Mesendoderm (in vitro differentiated cells): ENCODE measurements around the gene ISG20L2.

ENCODE experiments used
- DNase-seq: peaks from one replicate; pipeline ENCODE4 v3.0.0; 2013
- H2AK5ac ChIP-seq: 2 replicates; pipeline ENCODE4 v1.6.1; 2013; ENCODE audit warnings: low read length, inconsistent platforms
- H2BK120ac ChIP-seq: 2 replicates; pipeline ENCODE4 v1.6.1; 2013; ENCODE audit warnings: low read depth, mild to moderate bottlenecking, low read length, moderate library complexity, mixed read lengths
- H2BK15ac ChIP-seq: replicated peaks from 2 replicates; pipeline ENCODE4 v1.6.1; 2013; ENCODE audit warnings: low read depth, mild to moderate bottlenecking, moderate library complexity
- H2BK5ac ChIP-seq: 2 replicates; pipeline ENCODE4 v1.6.1; 2013; ENCODE audit warnings: low read length, inconsistent platforms
- H3K18ac ChIP-seq: 2 replicates; pipeline ENCODE4 v1.6.1; 2013; ENCODE audit warnings: mild to moderate bottlenecking, low read length, mixed read lengths
- H3K23ac ChIP-seq: one replicate; pipeline ENCODE4 v1.6.1; 2013; ENCODE audit warnings: low read length
- H3K27ac ChIP-seq: 2 replicates; pipeline ENCODE4 v1.5.1; 2013; ENCODE audit warnings: low read depth, mild to moderate bottlenecking, inconsistent platforms, low read length, moderate library complexity
- H3K27me3 ChIP-seq: 2 replicates; pipeline ENCODE4 v1.6.1; 2013; ENCODE audit warnings: low read length, control low read depth, mild to moderate bottlenecking, inconsistent platforms; ENCODE audit not compliant: insufficient read depth, poor library complexity
- H3K36me3 ChIP-seq: 2 replicates; pipeline ENCODE4 v1.6.1; 2013; ENCODE audit warnings: low read length, inconsistent platforms; ENCODE audit not compliant: control insufficient read depth, insufficient read depth
- H3K4ac ChIP-seq: one replicate; pipeline ENCODE4 v1.6.1; 2013; ENCODE audit warnings: low read depth, mild to moderate bottlenecking, low read length, moderate library complexity
- H3K4me1 ChIP-seq: 2 replicates; pipeline ENCODE4 v1.6.1; 2013; ENCODE audit warnings: low read depth, low read length, inconsistent platforms; ENCODE audit not compliant: control insufficient read depth
- H3K4me2 ChIP-seq: 2 replicates; pipeline ENCODE4 v1.6.1; 2013; ENCODE audit warnings: low read length
- H3K4me3 ChIP-seq: 2 replicates; pipeline ENCODE4 v1.5.1; 2013; ENCODE audit warnings: mild to moderate bottlenecking, low read length
- H3K56ac ChIP-seq: one replicate; pipeline ENCODE4 v1.6.1; 2013; ENCODE audit warnings: low read length
- H3K79me1 ChIP-seq: 2 replicates; pipeline ENCODE4 v1.6.1; 2013; ENCODE audit warnings: low read length, inconsistent platforms
- H3K79me2 ChIP-seq: 2 replicates; pipeline ENCODE4 v1.6.1; 2013; ENCODE audit warnings: mild to moderate bottlenecking, low read length; ENCODE audit not compliant: control insufficient read depth, insufficient read depth
- H3K9ac ChIP-seq: 2 replicates; pipeline ENCODE4 v1.6.1; 2013; ENCODE audit warnings: low read length, inconsistent platforms
- H4K5ac ChIP-seq: one replicate; pipeline ENCODE4 v1.6.1; 2013; ENCODE audit warnings: low read length
- H4K8ac ChIP-seq: one replicate; pipeline ENCODE4 v1.6.1; 2013; ENCODE audit warnings: low read depth, mild to moderate bottlenecking, control low read depth, low read length, moderate library complexity
- WGBS: extraction: QIAGEN DNeasy Blood & Tissue Kit; methylation state at CpG from one replicate; pipeline ENCODE4 v1.1.7; 2013; ENCODE audit warnings: low lambda C conversion rate, missing lambda C conversion rate; ENCODE audit not compliant: insufficient coverage; ENCODE audit errors: extremely low coverage; 5-methylcytosine and 5-hydroxymethylcytosine counted together

ISG20L2 gene

DNA sequence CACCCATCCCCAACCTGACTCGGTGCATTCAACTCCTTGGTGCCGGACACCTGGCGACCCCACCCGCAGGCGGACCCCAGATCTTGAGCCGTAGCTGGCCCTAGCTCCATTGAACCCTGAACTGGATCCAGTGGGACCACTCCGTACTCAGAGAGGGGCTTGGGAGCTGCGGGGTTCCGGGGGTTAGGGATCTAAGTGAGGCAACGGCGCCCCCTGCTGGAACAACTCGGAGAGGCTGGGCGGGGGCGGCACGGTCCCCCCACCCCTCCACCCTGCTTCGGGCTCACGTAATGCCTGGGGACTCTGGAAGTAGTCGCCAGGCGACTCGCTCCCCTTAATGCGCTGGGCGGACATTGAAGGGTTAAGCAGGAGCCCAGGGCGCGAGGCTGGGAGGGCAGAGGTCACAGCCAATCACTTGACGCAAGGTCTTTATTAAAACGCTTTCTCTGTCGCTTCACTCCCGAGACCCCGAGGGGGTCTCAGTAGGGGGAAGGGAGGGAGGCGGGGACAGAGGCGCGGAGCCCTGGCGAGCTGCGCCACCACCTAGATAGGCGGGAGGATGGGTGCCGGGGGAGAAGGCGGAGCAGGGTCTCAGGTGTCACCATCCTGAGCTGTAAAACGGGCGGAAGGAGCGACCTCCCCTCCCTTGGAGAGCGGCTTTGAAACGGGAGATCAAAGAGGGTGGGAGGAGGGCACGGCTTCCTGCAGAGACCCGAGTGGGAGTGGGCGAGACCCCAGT is 22.5 kb downstream of the ISG20L2 start:
- no peak overlapping the region for H2BK15ac ChIP-seq

DNA sequence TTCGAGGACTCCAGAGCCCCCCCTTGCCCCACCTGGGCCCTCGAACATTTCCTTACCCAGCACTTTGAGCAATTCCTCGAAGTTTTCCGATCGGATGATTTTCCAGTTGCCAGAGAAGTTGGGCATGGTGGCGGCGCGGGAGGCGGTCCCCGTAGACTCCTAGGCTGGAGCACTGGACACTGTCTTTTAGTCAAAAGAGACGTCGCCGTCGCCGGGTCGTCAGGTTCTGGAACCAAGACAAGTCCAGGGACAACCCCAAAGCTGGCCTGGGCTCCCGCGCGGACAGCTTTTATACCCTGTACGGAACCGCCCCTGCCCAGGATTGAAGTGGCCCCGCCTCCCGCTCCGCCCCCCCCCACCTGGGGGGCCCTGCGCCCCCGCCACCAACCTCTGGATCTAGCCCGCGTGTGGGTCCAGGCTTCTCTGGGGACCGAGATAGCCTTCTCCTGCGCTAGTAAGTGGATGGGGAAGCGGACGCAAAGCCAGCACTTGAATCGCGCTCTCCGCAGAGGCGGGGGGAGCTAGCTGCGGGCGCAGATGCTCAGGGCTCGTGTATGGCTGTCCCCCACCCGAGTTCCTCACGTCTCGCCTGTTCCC is 23.1 kb downstream of the ISG20L2 start, which contains the start of gene CRABP2:
Gene CRABP2 (minus strand): TSS at position 263 of the 597 bp plus-strand sequence. CDS start 137 bp downstream, at position 126.
- Histone ChIP-seq H3K79me2 (peaks cover 3% of the 10 kb centered on the region), H3K4ac (peak within 1 kb of the TSS; percentile 92), H3K23ac (peak within 1 kb of the TSS; percentile 37), H2AK5ac (no peak within 1 kb of the TSS), H2BK5ac (peak within 1 kb of the TSS; percentile 70), H3K4me1 (peaks cover 36% of the 10 kb centered on the region), H3K79me1 (peaks cover 2% of the 10 kb centered on the region), H3K9ac (peak within 1 kb of the TSS; percentile 78), H4K8ac (no peak within 1 kb of the TSS), H4K5ac (no peak within 1 kb of the TSS), H3K56ac (peak within 1 kb of the TSS; percentile 90), H3K18ac (peak within 1 kb of the TSS; percentile 94), H3K36me3 (peaks cover 2% of the 10 kb centered on the region), H3K27ac (peak within 1 kb of the TSS; percentile 98), H2BK15ac (no peak within 1 kb of the TSS), H3K27me3 (no peaks in the 10 kb centered on the region), H2BK120ac (no peak within 1 kb of the TSS), H3K4me2 (peak within 1 kb of the TSS; percentile 92), H3K4me3 (peak within 1 kb of the TSS; percentile 51)
- WGBS = no CpG with 5 or more reads among the region's 42 CpGs
- peak; percentile 80 for DNase-seq

More for the DNA sequence above, 22.5 kb downstream of the ISG20L2 start:
- H3K79me1 ChIP-seq = peaks cover 2% of the 10 kb centered on the region
- H3K4me1 ChIP-seq = peaks cover 39% of the 10 kb centered on the region
- peak overlapping the region; percentile 51 for H3K4me3 ChIP-seq
- H3K27me3 ChIP-seq = no peaks in the 10 kb centered on the region
- no peak overlapping the region for H2AK5ac ChIP-seq
- peak overlapping the region; percentile 92 for H3K4me2 ChIP-seq
- peaks cover 3% of the 10 kb centered on the region for H3K79me2 ChIP-seq
- H2BK120ac ChIP-seq = peak overlapping the region; percentile 95
- H3K27ac ChIP-seq = peak overlapping the region; percentile 98
- H2BK5ac ChIP-seq = peak overlapping the region; percentile 70
- H4K8ac ChIP-seq = peak overlapping the region; percentile 90
- WGBS = no CpG with 5 or more reads among the region's 45 CpGs
- peak overlapping the region; percentile 54 for H3K23ac ChIP-seq
- no peaks in the 10 kb centered on the region for H3K36me3 ChIP-seq
- peak overlapping the region; percentile 78 for H3K9ac ChIP-seq
- peak overlapping the region; percentile 92 for H3K4ac ChIP-seq
- DNase-seq = peak; percentile 97
- no peak overlapping the region for H4K5ac ChIP-seq
- H3K56ac ChIP-seq = peak overlapping the region; percentile 90
- peak overlapping the region; percentile 94 for H3K18ac ChIP-seq

DNA sequence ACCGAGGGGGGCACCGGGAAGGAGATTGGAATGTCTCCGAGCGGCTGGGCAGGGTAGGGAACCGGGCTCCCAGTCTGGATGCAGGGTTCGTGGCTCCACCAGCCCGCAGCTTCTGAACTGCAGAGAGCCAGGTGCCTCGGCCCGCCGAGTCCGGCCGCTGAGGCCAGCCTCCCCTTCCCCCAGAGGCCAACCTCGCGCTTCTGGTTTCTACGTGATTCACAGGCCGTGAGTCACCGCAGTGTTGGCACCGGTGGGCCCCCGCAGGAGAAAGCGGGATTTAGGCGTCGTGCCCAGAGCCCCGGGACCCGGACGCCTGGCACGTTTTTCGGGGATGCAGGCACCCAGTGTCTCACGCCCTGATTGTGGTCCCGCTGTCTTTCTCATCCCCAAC is 23.6 kb downstream of the ISG20L2 start:
- H3K27me3 ChIP-seq = no peaks in the 10 kb centered on the region
- H3K4me3 ChIP-seq = peak overlapping the region; percentile 39
- H2BK5ac ChIP-seq = no peak overlapping the region
- peaks cover 2% of the 10 kb centered on the region for H3K79me1 ChIP-seq
- DNase-seq = peak; percentile 56
- H2BK120ac ChIP-seq = no peak overlapping the region
- H2BK15ac ChIP-seq = no peak overlapping the region
- H3K23ac ChIP-seq = no peak overlapping the region
- H3K36me3 ChIP-seq = peaks cover 2% of the 10 kb centered on the region
- WGBS = no CpG with 5 or more reads among the region's 29 CpGs
- H3K18ac ChIP-seq = peak overlapping the region; percentile 31
- no peak overlapping the region for H4K5ac ChIP-seq
- peaks cover 3% of the 10 kb centered on the region for H3K79me2 ChIP-seq
- peak overlapping the region; percentile 60 for H3K9ac ChIP-seq
- no peak overlapping the region for H2AK5ac ChIP-seq
- no peak overlapping the region for H4K8ac ChIP-seq
- peaks cover 36% of the 10 kb centered on the region for H3K4me1 ChIP-seq
- H3K27ac ChIP-seq = no peak overlapping the region
- H3K56ac ChIP-seq = peak overlapping the region; percentile 90
- H3K4me2 ChIP-seq = peak overlapping the region; percentile 90
- peak overlapping the region; percentile 29 for H3K4ac ChIP-seq

DNA sequence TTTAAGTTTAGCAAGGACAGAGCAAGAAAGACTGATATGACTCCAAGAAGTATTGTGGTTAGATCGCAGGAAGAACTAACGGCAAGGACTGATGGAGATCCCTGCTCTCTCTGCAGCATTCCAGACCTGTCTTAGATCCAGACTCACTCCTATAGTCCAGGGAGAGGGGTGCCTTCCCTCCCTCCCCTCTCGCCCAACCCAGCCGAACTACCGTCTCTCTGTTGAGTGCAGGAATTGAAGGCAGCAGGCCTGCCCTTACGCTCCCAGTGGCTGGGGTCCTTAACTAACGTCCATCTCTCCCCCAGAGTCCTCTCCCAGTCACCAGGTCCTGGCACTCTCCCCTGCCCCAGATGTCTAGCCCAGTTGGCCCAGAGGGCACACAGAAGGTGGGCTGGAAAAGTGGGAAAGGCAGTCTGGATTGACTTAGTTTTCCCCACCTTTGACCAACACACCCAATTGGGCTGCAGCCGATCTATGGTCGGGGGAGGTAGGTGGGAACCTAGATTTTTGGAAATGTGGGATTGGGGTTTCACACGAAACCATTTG is 24.3 kb downstream of the ISG20L2 start:
- peaks cover 2% of the 10 kb centered on the region for H3K79me1 ChIP-seq
- H4K8ac ChIP-seq = no peak overlapping the region
- H3K23ac ChIP-seq = no peak overlapping the region
- H2BK15ac ChIP-seq = no peak overlapping the region
- peak overlapping the region; percentile 31 for H3K18ac ChIP-seq
- H3K36me3 ChIP-seq = peaks cover 3% of the 10 kb centered on the region
- peak; percentile 49 for DNase-seq
- H2BK120ac ChIP-seq = no peak overlapping the region
- H3K56ac ChIP-seq = peak overlapping the region; percentile 90
- H3K27me3 ChIP-seq = no peaks in the 10 kb centered on the region
- H3K9ac ChIP-seq = peak overlapping the region; percentile 60
- no peak overlapping the region for H2AK5ac ChIP-seq
- H3K27ac ChIP-seq = no peak overlapping the region
- peaks cover 3% of the 10 kb centered on the region for H3K79me2 ChIP-seq
- H3K4me3 ChIP-seq = peak overlapping the region; percentile 39
- H3K4me1 ChIP-seq = peaks cover 31% of the 10 kb centered on the region
- no peak overlapping the region for H2BK5ac ChIP-seq
- H4K5ac ChIP-seq = no peak overlapping the region
- WGBS = no CpG with 5 or more reads among the region's 10 CpGs
- H3K4me2 ChIP-seq = peak overlapping the region; percentile 90
- no peak overlapping the region for H3K4ac ChIP-seq

DNA sequence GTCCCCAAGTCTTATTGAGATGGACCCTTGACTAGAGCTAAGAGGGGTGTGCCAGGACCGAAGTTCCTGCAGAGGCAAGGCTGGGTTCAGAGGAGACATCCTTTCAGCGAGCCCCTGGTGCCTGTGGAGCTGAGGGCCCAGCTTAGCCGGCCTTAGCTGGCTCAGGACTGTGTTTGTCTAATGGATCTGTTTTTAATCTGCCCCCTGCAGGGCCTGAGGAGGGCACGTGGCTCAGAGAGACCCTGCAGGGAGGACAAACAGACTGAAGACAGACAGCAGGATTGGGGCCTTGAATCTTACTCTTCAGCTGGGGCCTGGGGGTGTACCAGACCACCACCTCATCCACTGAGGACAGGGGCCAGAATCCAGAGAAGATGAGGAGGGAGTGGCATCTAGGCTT is 24.8 kb downstream of the ISG20L2 start:
- WGBS = no CpG with 5 or more reads among the region's 4 CpGs
- peaks cover 2% of the 10 kb centered on the region for H3K79me1 ChIP-seq
- no peak overlapping the region for H4K8ac ChIP-seq
- H4K5ac ChIP-seq = no peak overlapping the region
- no peak overlapping the region for H3K23ac ChIP-seq
- no peak overlapping the region for H2BK120ac ChIP-seq
- no peak overlapping the region for H3K4ac ChIP-seq
- peak overlapping the region; percentile 53 for H3K56ac ChIP-seq
- H3K4me2 ChIP-seq = peak overlapping the region; percentile 7
- H3K4me1 ChIP-seq = peaks cover 26% of the 10 kb centered on the region
- no peak overlapping the region for H3K18ac ChIP-seq
- peaks cover 3% of the 10 kb centered on the region for H3K79me2 ChIP-seq
- peak; percentile 70 for DNase-seq
- no peak overlapping the region for H3K4me3 ChIP-seq
- no peaks in the 10 kb centered on the region for H3K27me3 ChIP-seq
- no peak overlapping the region for H2BK5ac ChIP-seq
- H2AK5ac ChIP-seq = no peak overlapping the region
- H3K36me3 ChIP-seq = peaks cover 5% of the 10 kb centered on the region
- H3K9ac ChIP-seq = peak overlapping the region; percentile 60
- H3K27ac ChIP-seq = no peak overlapping the region
- no peak overlapping the region for H2BK15ac ChIP-seq
